Tibial nerve (tissue), 4 donors: Measurements from ENCODE around the gene YES1.

Source experiments
- EP300 ChIP-seq, 2 donors: sonication (generic); formaldehyde crosslinking; IDR thresholded peaks; one replicate each; pipeline ENCODE4 v1.6.1; 2017; ENCODE audit warnings: antibody characterized with exemption in 2 of 2, mild to moderate bottlenecking in 1 of 2
- POLR2A ChIP-seq, 2 donors: fragments of 450-650 bp; IDR thresholded peaks; one replicate each; pipeline ENCODE4 v1.6.1; 2017; ENCODE audit warnings: antibody characterized with exemption in 2 of 2, mild to moderate bottlenecking in 2 of 2, moderate library complexity in 2 of 2
- TF ChIP-seq, protein P1 (sequence below), 5 experiments: fragments of 200-600 bp in 3 of 5; fragments of 450-650 bp in 2 of 5; sonication (generic) in 3 of 5; IDR thresholded peaks; one replicate each; pipeline ENCODE4 v1.5.1; 2016 to 2019; ENCODE audit warnings: antibody characterized with exemption in 5 of 5, mild to moderate bottlenecking in 3 of 5, moderate library complexity in 2 of 5

DNA sequence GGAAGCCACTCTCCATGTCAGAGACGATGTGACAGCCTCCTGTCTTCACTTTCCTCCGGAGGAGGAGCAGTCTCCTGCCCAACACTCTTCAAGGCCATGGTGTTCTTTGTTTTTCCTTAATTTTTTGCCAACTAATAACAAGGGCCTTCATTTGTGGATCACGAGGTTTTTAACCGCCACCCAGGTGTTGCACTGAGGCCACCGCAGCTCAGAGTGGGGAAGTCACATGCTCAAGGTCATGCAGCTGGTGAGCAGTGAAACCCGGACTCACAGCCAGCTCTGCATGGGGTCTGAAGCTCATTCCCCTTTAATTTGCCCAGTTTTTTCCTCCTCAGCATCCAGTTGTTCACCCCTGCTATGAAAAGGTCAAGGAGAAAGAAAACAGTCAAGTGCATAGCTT lies 119.2 kb downstream of the YES1 start:
- TF ChIP-seq, protein P1, sequence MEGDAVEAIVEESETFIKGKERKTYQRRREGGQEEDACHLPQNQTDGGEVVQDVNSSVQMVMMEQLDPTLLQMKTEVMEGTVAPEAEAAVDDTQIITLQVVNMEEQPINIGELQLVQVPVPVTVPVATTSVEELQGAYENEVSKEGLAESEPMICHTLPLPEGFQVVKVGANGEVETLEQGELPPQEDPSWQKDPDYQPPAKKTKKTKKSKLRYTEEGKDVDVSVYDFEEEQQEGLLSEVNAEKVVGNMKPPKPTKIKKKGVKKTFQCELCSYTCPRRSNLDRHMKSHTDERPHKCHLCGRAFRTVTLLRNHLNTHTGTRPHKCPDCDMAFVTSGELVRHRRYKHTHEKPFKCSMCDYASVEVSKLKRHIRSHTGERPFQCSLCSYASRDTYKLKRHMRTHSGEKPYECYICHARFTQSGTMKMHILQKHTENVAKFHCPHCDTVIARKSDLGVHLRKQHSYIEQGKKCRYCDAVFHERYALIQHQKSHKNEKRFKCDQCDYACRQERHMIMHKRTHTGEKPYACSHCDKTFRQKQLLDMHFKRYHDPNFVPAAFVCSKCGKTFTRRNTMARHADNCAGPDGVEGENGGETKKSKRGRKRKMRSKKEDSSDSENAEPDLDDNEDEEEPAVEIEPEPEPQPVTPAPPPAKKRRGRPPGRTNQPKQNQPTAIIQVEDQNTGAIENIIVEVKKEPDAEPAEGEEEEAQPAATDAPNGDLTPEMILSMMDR (IDR thresholded peaks at IDR 0.05), result no peak
- TF ChIP-seq POLR2A (IDR thresholded peaks at IDR 0.05), result no peak
- no peak for TF ChIP-seq EP300 (IDR thresholded peaks at IDR 0.05)
